GM21576 (cell line): Measurements from ENCODE around the gene SPTB.

ENCODE experiments used
- ATAC-seq: cut with Tn5 transposase; IDR thresholded peaks from one replicate; pipeline ENCODE4 v1.9.1; 2021; ENCODE audit warnings: mild to moderate bottlenecking, moderate library complexity; ENCODE audit not compliant: unreplicated experiment

Gene SPTB

DNA sequence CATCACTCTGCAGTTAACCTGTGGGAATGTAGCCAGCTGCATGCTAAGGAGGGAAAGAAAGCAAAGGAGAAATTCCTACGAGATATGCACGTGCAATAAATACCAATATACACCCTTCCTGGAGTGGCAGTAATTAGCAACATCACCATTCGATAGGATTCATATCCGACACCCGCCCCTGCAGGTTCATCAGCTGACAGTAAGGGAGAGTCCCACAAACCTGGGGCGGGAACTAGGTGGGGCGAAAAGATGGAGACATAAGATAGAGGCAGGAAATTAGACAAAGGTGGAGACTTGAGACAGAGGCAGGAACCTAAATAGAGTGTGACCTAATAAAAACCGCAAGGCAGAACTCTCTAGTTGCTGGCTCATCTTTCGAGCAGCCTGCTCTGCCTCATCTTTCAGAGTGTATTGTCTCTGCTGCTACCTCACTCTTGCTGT is 123.9 kb downstream of the SPTB start:
- ATAC-seq: no peak

DNA sequence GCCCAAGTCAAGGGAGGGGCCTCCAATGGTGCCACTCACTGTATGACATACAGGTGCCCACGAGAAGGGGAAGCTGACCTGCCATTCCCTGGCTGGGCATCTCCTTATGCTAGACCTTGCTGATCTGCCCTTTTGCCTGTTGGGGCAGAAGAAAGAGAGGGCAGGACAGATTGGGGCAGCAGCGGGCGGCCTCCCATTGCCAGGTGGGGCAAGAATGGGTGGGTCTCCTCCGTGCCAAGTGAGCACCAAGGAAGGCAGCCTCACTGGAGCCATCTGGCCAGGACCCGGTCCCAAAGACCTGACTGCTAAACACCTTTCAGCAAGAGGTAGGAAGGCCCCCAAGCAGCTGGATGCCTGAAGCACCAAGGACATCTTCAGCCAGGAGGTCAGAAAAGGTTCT is 125.0 kb downstream of the SPTB start:
- ATAC-seq: no peak

DNA sequence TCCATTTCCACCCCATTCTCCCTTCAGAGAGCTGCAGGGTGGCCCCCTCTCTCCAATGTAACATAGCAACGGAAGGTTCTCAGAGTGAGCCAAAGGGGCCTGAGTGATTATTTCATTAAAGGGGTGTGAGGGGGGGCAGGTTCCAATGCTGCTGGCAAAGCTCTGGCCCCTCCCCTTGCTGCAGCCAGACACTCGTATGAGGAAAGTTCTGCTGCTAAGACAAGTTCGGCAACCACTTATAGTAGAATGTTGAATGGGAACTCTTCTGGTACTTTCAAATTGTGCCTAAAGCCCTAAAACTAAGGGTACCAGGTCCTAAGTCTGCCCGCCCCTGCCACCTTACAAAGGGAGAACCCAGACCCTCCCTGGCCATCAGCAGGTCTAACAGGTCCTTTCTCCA is 125.7 kb downstream of the SPTB start:
- ATAC-seq: no peak

DNA sequence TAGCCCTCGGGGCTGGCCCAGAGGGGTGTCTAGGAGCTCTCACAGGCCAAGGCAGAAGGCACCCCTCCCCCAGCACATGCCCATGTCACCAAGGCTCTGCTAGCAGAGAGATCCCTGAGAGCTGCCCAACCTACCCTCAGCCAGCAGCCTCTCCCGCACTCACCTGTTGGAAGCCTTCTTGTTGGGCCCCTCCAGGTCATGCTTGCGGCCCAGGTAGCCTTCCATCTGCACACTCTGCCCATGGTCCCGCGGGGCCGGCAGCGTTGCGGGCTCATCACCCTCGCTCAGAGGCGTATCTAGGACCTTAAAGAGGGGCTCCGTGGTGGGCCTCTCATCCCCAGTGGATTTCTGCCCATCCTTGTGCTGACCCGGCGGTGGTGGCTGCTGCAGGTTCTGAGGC is 126.3 kb downstream of the SPTB start:
- no peak for ATAC-seq

DNA sequence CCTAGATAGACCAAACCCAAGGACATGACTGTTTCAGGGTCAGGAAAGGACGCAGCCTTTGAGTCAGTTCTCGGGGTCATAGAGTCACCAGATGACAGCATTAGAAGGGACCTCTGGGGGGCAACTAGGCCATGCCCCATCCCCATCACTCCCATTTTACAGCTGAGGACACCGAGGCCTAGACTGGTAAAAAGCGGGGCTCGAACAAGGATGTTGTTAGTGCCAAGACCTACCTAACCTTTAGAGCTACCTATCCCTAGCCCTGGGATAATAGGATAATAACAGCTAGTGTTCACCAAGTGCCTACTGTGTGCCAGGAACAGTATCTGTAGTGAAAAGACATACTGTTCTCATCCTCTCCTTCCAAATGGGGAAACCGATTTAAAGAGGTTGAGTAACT is 126.8 kb downstream of the SPTB start:
- no peak for ATAC-seq

DNA sequence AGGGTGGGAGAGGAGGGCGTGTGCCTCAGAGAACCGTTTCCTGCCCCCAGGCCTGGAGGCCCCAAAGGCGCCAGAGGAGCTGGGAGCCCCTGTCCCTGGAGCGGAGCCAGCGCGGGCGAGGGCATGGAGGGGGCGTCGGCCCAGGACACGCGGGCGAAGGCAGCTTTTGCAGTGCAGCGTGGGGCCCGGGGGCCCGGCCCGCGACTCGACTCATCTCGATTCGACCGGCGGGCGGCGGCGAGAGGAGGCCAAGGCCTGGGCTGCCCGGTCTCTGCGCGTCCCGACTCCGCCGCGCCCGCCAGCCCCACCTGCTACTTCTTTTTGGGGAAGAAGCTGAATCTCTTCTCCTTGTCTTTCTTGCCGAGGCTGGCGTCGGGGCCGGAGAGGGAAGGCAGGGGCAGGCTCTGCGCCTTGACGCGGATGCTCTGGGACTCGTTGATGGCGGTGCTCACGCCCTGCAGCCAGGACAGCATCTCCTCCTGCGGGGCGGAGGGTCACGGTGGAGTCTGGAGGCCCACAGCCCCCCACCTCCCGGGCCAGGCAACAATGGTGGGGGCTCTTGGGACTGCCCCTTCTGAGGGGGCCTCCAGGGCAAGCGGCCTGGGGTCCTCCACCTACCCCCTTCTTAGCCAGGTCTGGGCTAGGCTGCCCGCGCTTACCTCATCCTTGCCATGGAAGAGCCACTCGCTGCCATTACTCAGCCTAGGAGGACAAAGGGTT is 130.6 kb downstream of the SPTB start:
- no peak for ATAC-seq

DNA sequence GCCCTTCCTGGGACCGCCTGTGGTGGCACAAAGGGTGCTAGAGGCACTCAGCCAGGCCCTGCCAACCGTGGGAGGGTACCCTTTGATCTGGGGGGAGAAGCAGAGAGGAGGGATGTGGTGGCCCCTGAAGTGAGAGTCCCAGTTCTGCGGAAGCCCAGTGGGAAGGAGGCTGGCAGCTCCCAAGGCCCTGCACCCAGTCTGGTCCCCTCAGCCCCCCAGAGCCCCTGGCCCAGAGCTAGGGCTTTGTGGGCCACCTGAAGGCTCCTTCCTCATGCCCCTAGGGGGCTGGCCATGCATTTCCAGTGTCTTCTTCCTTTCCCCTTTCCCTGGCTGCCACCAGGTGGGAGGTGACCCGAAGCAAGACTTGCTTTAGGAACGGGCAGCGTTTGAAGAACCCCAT is 131.2 kb downstream of the SPTB start:
- no peak for ATAC-seq

DNA sequence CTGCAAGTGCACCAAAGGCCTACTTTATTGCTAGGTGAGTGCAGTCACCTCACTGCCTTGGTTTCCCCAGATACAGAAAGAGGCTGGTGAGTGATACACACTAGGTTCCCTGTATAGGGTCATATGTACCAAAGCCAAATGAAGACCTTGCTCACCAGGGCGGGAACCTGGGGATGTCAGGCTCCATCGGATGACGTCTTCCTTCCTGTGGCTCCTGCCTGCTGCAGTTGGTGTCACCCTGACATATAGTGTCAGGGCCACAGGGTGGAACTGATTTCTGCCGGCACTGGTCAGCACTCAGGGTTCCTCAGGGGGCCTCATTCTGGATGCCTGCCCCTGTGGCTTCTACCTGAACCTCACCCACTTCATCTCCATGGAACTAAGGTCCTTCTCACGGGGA is 132.4 kb downstream of the SPTB start:
- no peak for ATAC-seq

DNA sequence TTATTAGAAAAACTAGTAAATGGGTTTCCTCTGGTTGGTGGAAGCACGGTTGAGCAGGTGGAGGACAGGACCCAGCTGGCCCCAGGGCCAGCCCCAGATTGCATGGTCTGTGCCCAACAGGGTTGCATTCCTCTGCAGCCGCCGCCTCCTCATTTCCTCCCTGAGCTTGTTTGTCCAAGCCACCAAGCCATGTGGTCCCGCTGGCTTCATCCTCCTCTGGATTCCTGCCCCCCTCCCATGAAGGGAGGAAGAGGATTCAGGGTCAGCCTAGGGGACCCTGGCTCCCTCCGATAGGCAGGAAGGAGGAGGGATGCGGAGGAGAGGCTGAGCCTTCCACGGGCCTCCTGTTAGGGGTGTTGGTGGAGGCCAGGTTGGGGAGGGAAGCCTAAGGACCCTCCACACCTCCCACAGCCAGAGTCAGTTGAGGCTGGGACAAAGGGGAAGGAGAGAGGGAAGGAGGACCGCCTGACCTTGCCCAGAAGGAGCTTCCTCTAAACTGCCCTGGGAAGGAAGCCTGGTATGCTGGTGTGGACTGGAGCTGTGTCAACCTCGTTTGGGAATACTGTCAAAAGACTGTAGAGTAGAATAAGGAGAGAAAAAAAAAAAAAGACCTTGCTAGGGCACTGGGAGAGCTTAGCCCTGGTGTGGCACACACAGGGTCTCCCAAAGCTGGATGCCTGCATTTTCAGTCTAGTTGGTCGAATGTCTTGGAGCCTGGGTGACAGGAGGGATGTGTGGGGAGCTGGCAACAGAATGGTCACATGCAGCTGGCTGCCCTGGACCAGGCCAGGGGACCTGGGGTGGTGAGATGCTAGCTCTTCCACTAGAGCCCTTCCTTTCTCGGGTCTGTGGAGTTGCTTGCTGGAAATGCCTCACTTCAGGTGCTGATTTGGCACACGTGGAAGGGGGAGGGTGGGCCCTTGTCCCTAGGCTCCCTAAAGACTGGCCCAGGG is 133.1 kb downstream of the SPTB start:
- no peak for ATAC-seq

DNA sequence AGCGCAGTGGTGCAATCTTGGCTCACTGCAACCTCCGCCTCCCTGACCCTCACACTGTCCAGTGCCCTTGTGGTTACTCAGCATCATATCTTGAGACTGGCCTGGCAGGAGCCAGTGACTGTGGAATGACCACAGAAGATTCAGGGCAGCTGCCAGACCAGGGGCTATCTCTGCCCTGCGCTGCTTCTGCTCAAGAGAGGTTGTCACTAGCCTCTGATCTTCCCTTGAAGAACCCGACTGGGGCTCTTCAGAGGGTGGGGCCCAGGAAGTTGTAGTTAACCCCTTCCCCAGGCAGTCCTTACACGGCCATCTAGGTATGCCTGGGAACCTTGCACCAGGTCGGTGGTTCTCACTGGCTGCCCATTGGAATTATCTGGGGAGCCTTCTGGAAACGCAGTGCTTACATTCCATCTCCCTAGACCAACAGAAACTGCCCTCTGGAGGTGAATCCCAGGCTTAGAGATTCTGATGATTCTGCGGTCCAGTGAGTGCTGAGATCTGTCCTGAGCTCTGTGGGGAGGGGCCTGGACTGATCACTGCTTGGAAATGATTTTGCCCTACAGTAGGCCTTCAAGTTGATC is 134.1 kb downstream of the SPTB start:
- ATAC-seq: no peak

DNA sequence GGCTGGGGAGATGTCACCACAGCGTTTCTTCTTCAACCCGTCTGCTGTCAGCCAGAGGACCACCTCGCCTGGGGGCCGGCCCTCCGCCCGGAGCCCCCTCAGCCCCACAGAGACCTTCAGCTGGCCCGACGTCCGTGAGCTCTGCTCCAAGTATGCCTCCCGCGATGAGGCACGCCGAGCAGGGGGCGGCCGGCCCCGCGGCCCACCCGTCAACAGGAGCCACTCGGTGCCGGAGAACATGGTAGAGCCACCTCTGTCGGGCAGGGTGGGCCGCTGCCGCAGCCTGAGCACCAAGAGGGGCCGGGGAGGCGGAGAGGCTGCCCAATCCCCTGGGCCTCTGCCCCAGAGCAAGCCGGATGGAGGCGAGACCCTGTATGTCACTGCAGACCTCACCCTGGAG is 136.6 kb downstream of the SPTB start:
- no peak for ATAC-seq

DNA sequence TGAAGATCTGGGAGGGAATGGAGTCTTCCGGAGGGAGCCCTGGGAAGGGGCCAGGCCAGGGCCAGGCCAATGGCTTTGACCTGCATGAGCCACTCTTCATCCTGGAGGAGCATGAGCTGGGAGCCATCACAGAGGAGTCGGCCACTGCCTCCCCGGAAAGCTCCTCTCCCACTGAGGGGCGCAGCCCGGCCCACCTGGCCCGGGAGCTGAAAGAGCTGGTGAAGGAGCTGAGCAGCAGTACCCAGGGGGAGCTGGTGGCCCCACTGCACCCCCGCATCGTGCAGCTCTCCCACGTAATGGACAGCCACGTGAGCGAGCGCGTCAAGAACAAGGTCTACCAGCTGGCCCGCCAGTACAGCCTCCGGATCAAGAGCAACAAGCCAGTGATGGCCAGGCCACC is 137.7 kb downstream of the SPTB start:
- no peak for ATAC-seq

DNA sequence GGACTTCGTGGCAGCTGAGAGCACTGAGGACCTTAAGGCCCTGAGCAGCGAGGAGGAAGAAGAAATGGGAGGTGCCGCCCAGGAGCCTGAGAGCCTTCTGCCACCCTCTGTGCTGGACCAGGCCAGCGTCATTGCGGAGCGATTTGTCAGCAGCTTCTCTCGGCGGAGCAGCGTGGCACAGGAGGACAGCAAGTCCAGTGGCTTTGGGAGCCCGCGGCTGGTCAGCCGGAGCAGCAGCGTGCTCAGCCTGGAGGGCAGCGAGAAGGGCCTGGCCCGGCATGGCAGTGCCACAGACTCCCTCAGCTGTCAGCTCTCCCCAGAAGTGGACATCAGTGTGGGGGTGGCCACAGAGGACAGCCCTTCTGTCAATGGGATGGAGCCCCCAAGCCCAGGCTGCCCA is 138.5 kb downstream of the SPTB start:
- ATAC-seq: no peak

DNA sequence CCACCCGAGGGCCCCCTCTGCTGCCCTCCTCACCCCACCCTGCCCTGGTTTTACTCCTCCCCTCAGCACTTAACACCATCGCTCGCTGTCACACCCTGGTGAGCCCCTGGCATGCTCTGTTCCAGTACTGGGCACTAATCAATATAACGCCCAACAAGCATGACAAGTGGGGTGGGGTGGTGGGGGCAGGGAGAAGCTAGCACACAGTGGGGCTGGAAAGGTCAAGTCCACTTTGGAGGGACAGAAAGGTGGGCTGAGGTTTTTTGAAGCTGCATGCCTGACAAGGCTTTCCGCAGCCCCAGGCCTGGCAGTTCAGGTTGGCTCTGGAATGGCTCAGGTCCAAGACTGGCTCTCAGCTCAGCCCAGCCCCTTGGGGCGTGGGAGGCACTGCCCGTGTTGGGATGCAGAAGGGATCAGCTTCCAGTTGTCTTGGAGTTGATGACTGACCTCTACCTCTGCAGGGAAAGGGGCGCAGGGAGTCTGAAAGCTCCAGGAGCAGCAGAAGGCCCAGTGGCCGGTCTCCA is 141.4 kb downstream of the SPTB start:
- ATAC-seq: no peak

DNA sequence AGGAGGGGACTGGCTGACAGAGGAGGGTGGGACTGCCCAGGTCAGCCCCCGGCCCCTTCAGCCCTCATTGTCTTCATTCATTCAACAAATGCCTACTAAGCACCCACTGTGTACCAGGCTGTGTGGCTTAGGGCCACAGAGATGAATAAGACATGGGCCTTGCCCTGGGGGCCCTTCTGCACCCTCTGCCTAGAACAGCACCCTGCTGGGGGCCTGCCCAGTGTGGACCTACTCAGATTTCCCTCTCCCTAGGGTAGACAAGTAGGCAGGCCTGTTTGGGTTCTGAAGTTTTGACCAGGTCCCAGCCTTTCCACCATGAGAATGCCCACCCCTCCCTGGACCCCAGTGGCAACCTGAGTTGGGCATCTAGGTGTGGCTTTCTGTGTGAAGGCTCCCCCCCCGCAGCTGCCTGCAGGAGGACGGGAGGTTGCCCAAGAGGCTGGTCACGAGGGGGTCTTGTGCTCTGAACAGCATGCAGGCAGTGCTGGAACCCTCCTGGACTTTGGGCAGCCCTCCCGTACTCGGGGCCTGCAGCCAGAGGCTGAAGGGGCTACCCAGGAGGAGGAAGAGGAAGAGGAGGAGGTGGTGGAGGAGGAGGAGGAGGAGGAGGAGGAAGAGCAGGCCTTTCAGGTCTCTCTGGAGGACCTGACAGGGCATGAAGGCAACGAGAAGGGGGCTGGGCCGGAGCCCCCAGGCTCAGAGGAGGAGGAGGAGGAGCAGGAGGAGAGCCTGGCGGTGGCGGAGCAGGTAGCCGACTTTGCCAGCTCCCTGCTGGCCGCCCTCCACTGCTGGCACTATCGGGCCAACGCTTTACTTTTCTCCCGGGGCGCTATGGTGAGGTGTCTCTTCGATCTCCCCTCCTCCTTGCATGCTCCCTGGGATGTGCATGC is 142.1 kb downstream of the SPTB start:
- ATAC-seq: no peak

DNA sequence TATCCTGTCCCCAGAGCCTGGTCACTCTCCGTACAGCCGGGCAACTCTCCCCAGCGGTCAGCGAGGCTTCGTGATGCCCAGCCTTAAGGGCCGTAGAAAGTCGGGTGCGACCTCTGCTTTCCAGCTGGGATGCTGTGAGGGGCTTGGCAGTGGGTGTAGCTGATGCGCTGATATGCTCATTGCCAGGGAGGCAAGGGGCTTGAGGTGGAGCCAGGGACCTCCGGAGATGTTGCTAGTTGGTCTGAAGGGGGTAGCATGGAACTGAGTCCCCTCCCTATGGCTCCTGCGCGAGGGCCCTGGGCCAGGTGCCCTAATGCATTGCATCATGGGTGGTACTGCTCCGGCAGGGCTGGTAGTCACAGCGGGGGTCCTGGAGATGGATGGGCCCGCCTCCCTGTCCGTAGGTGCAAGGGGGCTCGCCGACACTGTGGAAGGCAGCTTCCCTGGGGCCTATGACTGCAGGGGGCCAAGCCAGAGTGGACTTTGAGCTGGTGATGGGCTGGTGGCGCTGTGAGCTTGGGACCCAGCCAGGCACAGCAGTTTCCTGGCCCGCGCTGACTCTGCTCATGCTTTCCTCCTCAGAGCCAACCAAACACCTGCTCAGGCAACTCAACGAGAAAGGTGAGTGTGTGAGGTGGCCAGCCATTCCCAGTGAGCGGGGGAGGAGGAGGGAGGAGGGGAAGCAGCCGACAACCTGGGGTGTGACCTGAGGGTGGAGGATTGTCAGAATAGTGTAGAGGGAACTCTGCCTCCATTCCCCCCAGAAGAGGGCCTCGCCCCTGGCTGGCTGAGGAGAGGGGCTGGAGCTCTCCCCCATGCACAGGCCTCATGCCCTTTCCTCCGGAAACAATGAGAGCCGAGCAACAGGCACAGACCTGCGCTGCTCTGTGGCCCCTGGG is 143.2 kb downstream of the SPTB start:
- no peak for ATAC-seq

DNA sequence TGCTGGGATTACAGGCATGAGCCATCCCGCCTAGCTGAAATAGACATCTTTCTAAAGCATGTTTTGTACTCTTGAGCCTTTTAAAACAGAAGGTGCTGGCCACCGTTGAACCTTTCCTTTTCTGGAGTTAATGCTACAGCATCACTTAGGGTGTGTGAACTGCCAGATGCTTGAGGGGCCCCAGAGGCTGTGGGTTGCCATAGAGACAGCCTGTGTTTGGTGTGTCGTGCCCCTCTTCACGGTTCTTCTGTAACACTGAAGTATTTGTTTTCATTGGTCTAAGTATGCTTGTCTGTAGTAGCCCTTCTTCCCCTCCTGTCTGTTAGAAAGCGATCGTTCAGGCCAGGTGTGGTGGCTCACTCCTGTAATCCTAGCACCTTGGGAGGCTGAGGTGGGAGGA is 144.7 kb downstream of the SPTB start:
- ATAC-seq: no peak

DNA sequence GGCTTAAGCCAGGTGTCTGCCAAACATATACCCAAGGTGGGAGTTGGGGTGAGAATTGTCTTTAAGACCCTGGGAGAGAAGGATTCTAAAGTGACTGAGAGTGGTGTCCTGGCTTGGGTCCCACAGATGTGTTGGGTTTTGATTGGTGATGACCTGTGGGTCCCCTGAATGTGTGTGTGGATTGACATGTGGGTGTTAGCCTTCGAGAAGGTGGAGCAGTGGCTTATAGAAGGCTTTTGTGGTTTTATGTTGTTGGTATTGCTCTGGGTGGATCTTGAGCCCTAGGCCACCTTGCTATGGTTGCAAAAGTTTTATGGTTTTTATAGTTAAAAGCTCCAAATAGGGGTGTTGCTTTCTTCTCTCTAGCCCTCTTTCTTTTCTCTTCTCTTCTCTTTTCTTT is 145.8 kb downstream of the SPTB start:
- no peak for ATAC-seq

DNA sequence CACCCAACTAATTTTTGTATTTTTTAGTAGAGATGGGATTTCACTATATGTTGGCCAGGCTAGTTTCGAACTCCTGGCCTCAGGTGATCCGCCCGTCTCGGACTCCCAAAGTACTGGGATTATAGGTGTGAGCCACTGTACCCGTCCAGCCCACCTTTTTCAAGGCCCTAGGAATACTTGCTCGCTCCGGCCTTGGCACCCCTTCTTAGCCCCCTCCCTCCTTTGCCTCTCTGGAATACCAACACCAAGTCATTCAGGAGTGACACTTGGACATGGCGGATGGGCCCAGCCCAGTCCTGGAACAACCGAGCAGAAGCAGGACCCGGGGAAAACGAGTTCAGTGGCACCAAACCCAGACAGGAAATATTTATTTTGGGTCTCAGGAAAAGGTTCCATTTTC is 146.4 kb downstream of the SPTB start:
- ATAC-seq: no peak
